Panc1 (cell line): Measurements from ENCODE around the gene ADK. TPM values are rescaled to one million over a fixed set of nuclear protein-coding genes. Genes with fewer than 3 reads are reported as not detected.
A peak's percentile ranks its signal among the peaks of the same experiment; 100 is the strongest.

Source experiments
- ATAC-seq: fragments of 200-7000 bp; cut with Tn5 transposase; 2 replicates; pipeline ENCODE4 v1.9.1; 2020; ENCODE audit warnings: mild to moderate bottlenecking, moderate library complexity
- BruUV-seq: library from RNA; stranded (reverse); fragments of 400-500 nt; replicated peaks from 2 replicates; lab custom pipeline; 2021; lab: Mats Ljungman, UMichigan
- CTCF ChIA-PET: fragments of 300-600 bp; sonication (Branson Sonifier 250); formaldehyde crosslinking; loops from one replicate; lab custom pipeline; 2022; ENCODE audit warnings: antibody characterized with exemption; lab: Charles Lee
- POLR2A ChIA-PET: fragments of 300-600 bp; sonication (Branson Sonifier 250); formaldehyde crosslinking; loops from one replicate; lab custom pipeline; 2022; ENCODE audit warnings: antibody characterized with exemption; lab: Charles Lee
- DNase-seq: peaks from one replicate; pipeline ENCODE4 v3.0.0-alpha.2; 2010; ENCODE audit warnings: low read depth, low spot score
- H3K27ac ChIP-seq: 2 replicates; pipeline ENCODE4 v1.5.1; 2011; ENCODE audit warnings: mild to moderate bottlenecking, low read length, inconsistent platforms
- H3K27me3 ChIP-seq: fragments of 200-500 bp; sonication (Bioruptor generic); 2 replicates; pipeline ENCODE4 v1.6.0; 2014; ENCODE audit warnings: low read length, inconsistent platforms; ENCODE audit not compliant: control insufficient read depth, insufficient read depth
- H3K36me3 ChIP-seq: fragments of 200-500 bp; sonication (Bioruptor generic); 2 replicates; pipeline ENCODE4 v1.5.1; 2014; ENCODE audit warnings: inconsistent platforms, mild to moderate bottlenecking, low read length, moderate library complexity; ENCODE audit not compliant: control insufficient read depth, insufficient read depth
- H3K4me1 ChIP-seq: 2 replicates; pipeline ENCODE4 v1.5.1; 2011; ENCODE audit warnings: inconsistent platforms, mild to moderate bottlenecking, low read length, moderate library complexity; ENCODE audit not compliant: control insufficient read depth, insufficient read depth
- H3K4me3 ChIP-seq, 2 experiments: 2 replicates each; pipeline ENCODE4 v1.5.1; 2011 to 2012; ENCODE audit warnings: low read depth in 2 of 2, low read length in 2 of 2, mild to moderate bottlenecking in 2 of 2, inconsistent platforms in 1 of 2, moderate library complexity in 1 of 2
- H3K9me3 ChIP-seq: fragments of 200-500 bp; sonication (Bioruptor generic); 2 replicates; pipeline ENCODE4 v1.5.1; 2014; ENCODE audit warnings: low read depth, mild to moderate bottlenecking, inconsistent platforms, low read length, moderate library complexity; ENCODE audit not compliant: control insufficient read depth, insufficient read depth
- POLR2AphosphoS5 ChIP-seq: IDR thresholded peaks from 2 replicates; pipeline ENCODE4 v1.6.1; 2012; ENCODE audit warnings: mild to moderate bottlenecking, low read depth, low read length, moderate library complexity
- SIN3A ChIP-seq: IDR thresholded peaks from 2 replicates; pipeline ENCODE4 v1.6.1; 2012; ENCODE audit warnings: low read depth, mild to moderate bottlenecking, low read length, moderate library complexity, borderline replicate concordance; ENCODE audit not compliant: insufficient read depth
- TCF7L2 ChIP-seq: IDR thresholded peaks from 2 replicates; pipeline ENCODE4 v1.6.1; 2011; ENCODE audit warnings: mild to moderate bottlenecking, low read depth, low read length, inconsistent platforms
- in situ Hi-C: cut with HindIII; loops from 2 replicates; pipeline ENCODE4 v1.10.0; 2016; ENCODE audit warnings: low sequenced_read_pairs, low pct_unique_long_range_greater_than_20kb
- intact Hi-C: fragments of 100-400 bp; cut with micrococcal nuclease; formaldehyde crosslinking; loops from one replicate; pipeline ENCODE4 v1.10.0; 2022; ENCODE audit not compliant: unreplicated experiment
- total RNA-seq: library from RNA; stranded (reverse); gene quantifications from one replicate; pipeline ENCODE4 v1.2.1, GENCODE V29; 2021; ENCODE audit not compliant: unreplicated experiment
- TF ChIP-seq, protein P1 (sequence below), 2 experiments: IDR thresholded peaks; 2 replicates each; pipeline ENCODE4 v1.6.1; 2011 to 2012; ENCODE audit warnings: low read depth in 2 of 2, control low read depth in 1 of 2, low read length in 1 of 2, mild to moderate bottlenecking in 1 of 2, moderate library complexity in 1 of 2; ENCODE audit not compliant: insufficient read depth in 1 of 2
- TF ChIP-seq, protein P2 (sequence below): fragments of 450-650 bp; IDR thresholded peaks from 2 replicates; pipeline ENCODE4 v1.5.1; 2017; ENCODE audit warnings: mild to moderate bottlenecking

ADK gene
- total RNA-seq, 1 experiment from 2014 or later: 64.5 TPM

DNA sequence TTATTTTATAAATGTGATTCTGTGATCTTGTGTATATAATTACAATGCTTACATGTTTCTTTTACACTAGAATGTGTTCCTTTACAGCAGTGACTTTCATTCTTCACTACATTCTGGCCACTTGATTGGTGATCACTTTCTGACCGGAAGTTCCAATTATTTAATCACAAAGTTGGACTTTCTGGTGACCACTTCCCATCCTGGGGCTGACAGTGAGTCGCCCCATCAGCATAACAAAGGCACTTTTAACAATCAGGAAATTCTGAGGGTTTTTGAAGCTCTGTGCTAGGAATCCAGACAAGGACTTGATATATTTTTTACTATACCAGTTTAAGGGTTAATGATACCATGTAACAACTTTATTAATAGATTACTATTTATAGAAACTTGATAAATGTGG lies 393.1 kb downstream of the ADK start:
- intact Hi-C loops (no loop called here), in situ Hi-C loops (no loop called here)
- H3K4me1 ChIP-seq: no peaks in the 10 kb centered on the region
- no peak for DNase-seq
- ATAC-seq: no peak
- no TSS peak for BruUV-seq
- H3K27me3 ChIP-seq: no peaks in the 10 kb centered on the region
- POLR2A ChIA-PET: no interaction called here
- no peak overlapping the region for H3K27ac ChIP-seq
- TF ChIP-seq, protein P1, sequence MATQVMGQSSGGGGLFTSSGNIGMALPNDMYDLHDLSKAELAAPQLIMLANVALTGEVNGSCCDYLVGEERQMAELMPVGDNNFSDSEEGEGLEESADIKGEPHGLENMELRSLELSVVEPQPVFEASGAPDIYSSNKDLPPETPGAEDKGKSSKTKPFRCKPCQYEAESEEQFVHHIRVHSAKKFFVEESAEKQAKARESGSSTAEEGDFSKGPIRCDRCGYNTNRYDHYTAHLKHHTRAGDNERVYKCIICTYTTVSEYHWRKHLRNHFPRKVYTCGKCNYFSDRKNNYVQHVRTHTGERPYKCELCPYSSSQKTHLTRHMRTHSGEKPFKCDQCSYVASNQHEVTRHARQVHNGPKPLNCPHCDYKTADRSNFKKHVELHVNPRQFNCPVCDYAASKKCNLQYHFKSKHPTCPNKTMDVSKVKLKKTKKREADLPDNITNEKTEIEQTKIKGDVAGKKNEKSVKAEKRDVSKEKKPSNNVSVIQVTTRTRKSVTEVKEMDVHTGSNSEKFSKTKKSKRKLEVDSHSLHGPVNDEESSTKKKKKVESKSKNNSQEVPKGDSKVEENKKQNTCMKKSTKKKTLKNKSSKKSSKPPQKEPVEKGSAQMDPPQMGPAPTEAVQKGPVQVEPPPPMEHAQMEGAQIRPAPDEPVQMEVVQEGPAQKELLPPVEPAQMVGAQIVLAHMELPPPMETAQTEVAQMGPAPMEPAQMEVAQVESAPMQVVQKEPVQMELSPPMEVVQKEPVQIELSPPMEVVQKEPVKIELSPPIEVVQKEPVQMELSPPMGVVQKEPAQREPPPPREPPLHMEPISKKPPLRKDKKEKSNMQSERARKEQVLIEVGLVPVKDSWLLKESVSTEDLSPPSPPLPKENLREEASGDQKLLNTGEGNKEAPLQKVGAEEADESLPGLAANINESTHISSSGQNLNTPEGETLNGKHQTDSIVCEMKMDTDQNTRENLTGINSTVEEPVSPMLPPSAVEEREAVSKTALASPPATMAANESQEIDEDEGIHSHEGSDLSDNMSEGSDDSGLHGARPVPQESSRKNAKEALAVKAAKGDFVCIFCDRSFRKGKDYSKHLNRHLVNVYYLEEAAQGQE (IDR thresholded peaks at IDR 0.05; ENCODE audit: insufficient read depth in 1 of 2, low read depth in 2 of 2, low read length in 1 of 2): no peak
- TF ChIP-seq POLR2AphosphoS5: no peak
- TF ChIP-seq TCF7L2: no peak
- TF ChIP-seq, protein P2, sequence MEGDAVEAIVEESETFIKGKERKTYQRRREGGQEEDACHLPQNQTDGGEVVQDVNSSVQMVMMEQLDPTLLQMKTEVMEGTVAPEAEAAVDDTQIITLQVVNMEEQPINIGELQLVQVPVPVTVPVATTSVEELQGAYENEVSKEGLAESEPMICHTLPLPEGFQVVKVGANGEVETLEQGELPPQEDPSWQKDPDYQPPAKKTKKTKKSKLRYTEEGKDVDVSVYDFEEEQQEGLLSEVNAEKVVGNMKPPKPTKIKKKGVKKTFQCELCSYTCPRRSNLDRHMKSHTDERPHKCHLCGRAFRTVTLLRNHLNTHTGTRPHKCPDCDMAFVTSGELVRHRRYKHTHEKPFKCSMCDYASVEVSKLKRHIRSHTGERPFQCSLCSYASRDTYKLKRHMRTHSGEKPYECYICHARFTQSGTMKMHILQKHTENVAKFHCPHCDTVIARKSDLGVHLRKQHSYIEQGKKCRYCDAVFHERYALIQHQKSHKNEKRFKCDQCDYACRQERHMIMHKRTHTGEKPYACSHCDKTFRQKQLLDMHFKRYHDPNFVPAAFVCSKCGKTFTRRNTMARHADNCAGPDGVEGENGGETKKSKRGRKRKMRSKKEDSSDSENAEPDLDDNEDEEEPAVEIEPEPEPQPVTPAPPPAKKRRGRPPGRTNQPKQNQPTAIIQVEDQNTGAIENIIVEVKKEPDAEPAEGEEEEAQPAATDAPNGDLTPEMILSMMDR: no peak
- TF ChIP-seq SIN3A: no peak
- H3K9me3 ChIP-seq: no peaks in the 10 kb centered on the region
- CTCF ChIA-PET: no interaction called here
- H3K36me3 ChIP-seq: no peaks in the 10 kb centered on the region
- H3K4me3 ChIP-seq: no peak overlapping the region

DNA sequence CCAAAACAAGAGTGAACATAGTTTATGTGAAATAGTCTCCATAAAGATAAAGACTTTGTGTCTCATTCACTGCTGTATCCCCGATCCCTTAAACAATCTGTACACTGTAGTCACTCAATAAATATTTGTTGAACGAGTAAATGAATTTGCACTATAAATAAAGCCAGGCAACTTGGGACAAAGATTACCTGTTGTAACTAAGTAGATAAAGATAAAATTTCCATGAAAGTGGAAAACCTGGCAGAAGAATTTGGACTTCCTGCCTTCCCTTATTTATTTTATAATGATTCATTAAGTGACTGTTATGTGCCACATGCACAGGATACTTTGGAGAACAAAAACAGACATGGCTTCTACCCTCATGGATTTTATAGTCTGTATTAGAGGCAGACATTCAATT lies 397.7 kb downstream of the ADK start:
- no peak overlapping the region for H3K27ac ChIP-seq
- TF ChIP-seq SIN3A: no peak
- TF ChIP-seq, protein P2: no peak
- no peak for TF ChIP-seq TCF7L2
- TF ChIP-seq, protein P1 (IDR thresholded peaks at IDR 0.05; ENCODE audit: insufficient read depth in 1 of 2, low read depth in 2 of 2, low read length in 1 of 2): no peak
- TF ChIP-seq POLR2AphosphoS5: no peak
- CTCF ChIA-PET: no interaction called here
- no TSS peak for BruUV-seq
- DNase-seq (peak; percentile 4), ATAC-seq (peak; percentile 72)
- POLR2A ChIA-PET: no interaction called here
- no peaks in the 10 kb centered on the region for H3K4me1 ChIP-seq
- H3K27me3 ChIP-seq: no peaks in the 10 kb centered on the region
- H3K36me3 ChIP-seq: no peaks in the 10 kb centered on the region
- no peaks in the 10 kb centered on the region for H3K9me3 ChIP-seq
- no peak overlapping the region for H3K4me3 ChIP-seq
- in situ Hi-C loops: no loop called here
- intact Hi-C loops: no loop called here
